ENCODE measurements around the gene PARD3B. TPM values are rescaled to one million over a fixed set of nuclear protein-coding genes. Genes with fewer than 3 reads are reported as not detected.

The PARD3B gene
- total RNA-seq, 1 donor from 2014 or later: 0.66 TPM

DNA sequence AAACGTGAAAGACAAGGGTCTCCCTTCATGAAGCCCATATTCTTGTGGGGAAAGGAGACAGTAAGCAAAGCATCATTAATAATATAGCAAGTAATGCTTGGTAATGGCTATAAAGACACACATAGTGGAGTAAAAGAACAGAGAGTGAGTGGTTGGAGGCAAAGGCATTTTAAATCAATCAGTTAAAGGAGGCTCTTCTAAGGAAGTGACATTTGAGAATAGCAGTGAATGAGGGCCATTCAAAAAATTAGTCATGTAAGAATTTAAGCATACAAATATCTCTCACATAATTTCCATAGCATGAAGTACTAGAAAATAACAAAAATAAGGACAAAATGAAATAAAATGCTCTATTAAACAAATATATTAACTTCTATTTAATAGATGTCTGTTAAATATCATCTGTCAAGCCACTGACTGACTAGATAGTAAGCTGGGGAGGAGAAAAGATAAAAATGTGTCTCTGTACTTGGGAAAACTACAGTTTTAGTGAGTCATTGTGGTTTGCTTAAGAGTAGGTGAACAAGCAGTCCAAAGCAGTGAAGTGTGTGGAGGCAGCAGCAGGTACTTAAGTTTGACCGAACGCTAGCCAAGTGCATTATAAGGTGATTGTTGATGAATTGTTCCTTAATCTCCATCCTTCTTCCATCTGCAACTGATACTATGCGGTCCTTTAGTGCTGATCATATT is 160.1 kb downstream of the PARD3B start:
- no peak overlapping the region for H3K4me3 Mint-ChIP-seq (ENCODE audit: unreplicated experiment)
- H3K27ac Mint-ChIP-seq (ENCODE audit: unreplicated experiment): no peak overlapping the region
- H3K9me3 Mint-ChIP-seq (ENCODE audit: unreplicated experiment): no peaks in the 10 kb centered on the region
- DNase-seq: no peak
- H3K36me3 Mint-ChIP-seq (ENCODE audit: unreplicated experiment): no peaks in the 10 kb centered on the region
- H3K4me1 Mint-ChIP-seq (ENCODE audit: low read depth, unreplicated experiment): no peaks in the 10 kb centered on the region
- H3K27me3 Mint-ChIP-seq (ENCODE audit: unreplicated experiment): no peaks in the 10 kb centered on the region
- TF ChIP-seq, protein P1, sequence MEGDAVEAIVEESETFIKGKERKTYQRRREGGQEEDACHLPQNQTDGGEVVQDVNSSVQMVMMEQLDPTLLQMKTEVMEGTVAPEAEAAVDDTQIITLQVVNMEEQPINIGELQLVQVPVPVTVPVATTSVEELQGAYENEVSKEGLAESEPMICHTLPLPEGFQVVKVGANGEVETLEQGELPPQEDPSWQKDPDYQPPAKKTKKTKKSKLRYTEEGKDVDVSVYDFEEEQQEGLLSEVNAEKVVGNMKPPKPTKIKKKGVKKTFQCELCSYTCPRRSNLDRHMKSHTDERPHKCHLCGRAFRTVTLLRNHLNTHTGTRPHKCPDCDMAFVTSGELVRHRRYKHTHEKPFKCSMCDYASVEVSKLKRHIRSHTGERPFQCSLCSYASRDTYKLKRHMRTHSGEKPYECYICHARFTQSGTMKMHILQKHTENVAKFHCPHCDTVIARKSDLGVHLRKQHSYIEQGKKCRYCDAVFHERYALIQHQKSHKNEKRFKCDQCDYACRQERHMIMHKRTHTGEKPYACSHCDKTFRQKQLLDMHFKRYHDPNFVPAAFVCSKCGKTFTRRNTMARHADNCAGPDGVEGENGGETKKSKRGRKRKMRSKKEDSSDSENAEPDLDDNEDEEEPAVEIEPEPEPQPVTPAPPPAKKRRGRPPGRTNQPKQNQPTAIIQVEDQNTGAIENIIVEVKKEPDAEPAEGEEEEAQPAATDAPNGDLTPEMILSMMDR (IDR thresholded peaks at IDR 0.05; ENCODE audit: partially characterized antibody, unreplicated experiment): no peak

DNA sequence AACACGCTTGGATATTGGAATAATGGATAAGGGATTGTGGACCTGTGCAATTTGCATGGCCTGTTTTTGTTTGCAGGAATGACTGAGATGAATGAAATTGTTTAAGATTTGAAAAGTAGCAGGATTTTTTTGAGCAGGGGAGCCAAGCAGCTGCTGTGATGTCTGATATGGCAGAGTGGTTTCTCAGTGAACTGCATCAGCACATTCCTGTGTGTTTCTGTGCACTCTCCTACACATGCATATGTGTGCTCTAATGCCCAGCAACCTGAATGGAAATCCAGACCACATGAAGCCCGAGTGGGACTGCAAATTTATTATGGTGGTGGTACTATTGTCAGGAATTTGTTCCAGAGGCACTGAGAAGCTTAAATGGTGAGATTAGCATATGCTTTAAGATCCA is 161.7 kb downstream of the PARD3B start:
- H3K27ac Mint-ChIP-seq (ENCODE audit: unreplicated experiment): no peak overlapping the region

DNA sequence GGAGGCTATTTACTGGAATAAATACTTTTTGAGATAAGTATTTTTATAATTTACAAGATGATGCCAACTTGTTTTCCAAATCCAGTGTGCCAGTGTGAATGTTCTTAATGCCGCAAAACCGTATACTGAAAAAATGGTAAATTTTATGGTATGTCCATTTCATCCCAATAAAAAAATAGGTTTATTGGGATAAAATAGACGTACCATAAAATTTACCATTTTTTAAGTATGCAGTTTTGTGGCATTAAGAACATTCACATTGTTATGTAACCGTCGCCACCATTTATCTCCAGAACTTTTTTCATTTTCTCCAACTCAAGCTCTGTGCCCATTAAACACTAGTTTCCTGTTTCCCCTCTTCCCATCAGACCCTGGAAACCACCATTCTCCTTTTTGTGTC is 167.9 kb downstream of the PARD3B start:
- TF ChIP-seq, protein P1 (IDR thresholded peaks at IDR 0.05; ENCODE audit: partially characterized antibody, unreplicated experiment): no peak
- no peak for DNase-seq
- Mint-ChIP-seq H3K9me3 (ENCODE audit: unreplicated experiment) (no peaks in the 10 kb centered on the region), H3K36me3 (ENCODE audit: unreplicated experiment) (no peaks in the 10 kb centered on the region), H3K27ac (ENCODE audit: unreplicated experiment) (no peak overlapping the region), H3K4me3 (ENCODE audit: unreplicated experiment) (no peak overlapping the region), H3K4me1 (ENCODE audit: low read depth, unreplicated experiment) (peaks cover 2% of the 10 kb centered on the region), H3K27me3 (ENCODE audit: unreplicated experiment) (no peaks in the 10 kb centered on the region)

More for the DNA sequence above, 161.7 kb downstream of the PARD3B start:
- no peaks in the 10 kb centered on the region for H3K36me3 Mint-ChIP-seq (ENCODE audit: unreplicated experiment)
- TF ChIP-seq, protein P1 (IDR thresholded peaks at IDR 0.05; ENCODE audit: partially characterized antibody, unreplicated experiment): no peak
- H3K9me3 Mint-ChIP-seq (ENCODE audit: unreplicated experiment): no peaks in the 10 kb centered on the region
- H3K4me1 Mint-ChIP-seq (ENCODE audit: low read depth, unreplicated experiment): no peaks in the 10 kb centered on the region
- no peak overlapping the region for H3K4me3 Mint-ChIP-seq (ENCODE audit: unreplicated experiment)
- DNase-seq: no peak
- H3K27me3 Mint-ChIP-seq (ENCODE audit: unreplicated experiment): no peaks in the 10 kb centered on the region

DNA sequence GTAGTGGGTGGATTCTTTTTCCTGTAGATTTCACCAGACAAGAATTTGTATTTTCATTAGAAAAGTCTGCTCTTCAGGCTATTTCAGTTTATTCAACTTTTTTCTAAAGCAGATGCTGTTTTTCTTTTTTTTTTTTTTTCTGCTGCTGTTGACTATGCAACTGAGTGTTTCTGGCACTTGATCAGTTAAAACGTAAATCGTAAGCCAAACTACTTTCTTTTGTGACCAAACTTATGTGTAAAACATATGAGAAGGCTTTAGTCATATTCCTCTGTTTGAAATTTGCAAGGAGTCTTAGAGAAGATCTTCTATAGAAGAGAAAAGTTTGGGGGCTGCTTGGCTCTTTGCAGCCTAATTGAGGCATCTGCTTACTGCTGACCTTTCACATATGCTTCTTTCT is 170.1 kb downstream of the PARD3B start:
- Mint-ChIP-seq H3K4me3 (ENCODE audit: unreplicated experiment) (no peak overlapping the region), H3K4me1 (ENCODE audit: low read depth, unreplicated experiment) (peaks cover 2% of the 10 kb centered on the region), H3K36me3 (ENCODE audit: unreplicated experiment) (no peaks in the 10 kb centered on the region), H3K9me3 (ENCODE audit: unreplicated experiment) (no peaks in the 10 kb centered on the region), H3K27ac (ENCODE audit: unreplicated experiment) (no peak overlapping the region), H3K27me3 (ENCODE audit: unreplicated experiment) (no peaks in the 10 kb centered on the region)
- DNase-seq: no peak
- TF ChIP-seq, protein P1 (IDR thresholded peaks at IDR 0.05; ENCODE audit: partially characterized antibody, unreplicated experiment): no peak

DNA sequence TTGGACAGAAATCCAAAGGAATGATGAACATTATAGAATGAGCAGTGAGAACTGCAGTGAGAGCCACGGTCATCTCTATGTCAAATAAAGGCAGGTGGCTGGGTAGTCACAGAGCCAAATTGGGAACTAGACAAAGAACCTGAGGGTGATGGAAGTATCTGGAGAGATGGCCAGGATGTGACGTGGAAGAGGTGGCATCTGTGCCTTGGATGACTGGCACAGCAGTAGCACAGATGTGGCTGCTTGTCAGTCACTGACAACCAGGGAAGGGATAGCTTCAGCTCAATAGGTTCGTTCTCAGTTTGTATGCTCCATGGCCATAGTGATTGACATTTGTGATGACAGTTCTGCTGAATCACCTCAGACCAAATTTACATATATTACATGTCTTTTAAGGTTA is 172.3 kb downstream of the PARD3B start:
- no peak overlapping the region for H3K27ac Mint-ChIP-seq (ENCODE audit: unreplicated experiment)

More for the DNA sequence above, 172.3 kb downstream of the PARD3B start:
- H3K27me3 Mint-ChIP-seq (ENCODE audit: unreplicated experiment): no peaks in the 10 kb centered on the region
- H3K36me3 Mint-ChIP-seq (ENCODE audit: unreplicated experiment): no peaks in the 10 kb centered on the region
- no peak overlapping the region for H3K4me3 Mint-ChIP-seq (ENCODE audit: unreplicated experiment)
- TF ChIP-seq, protein P1 (IDR thresholded peaks at IDR 0.05; ENCODE audit: partially characterized antibody, unreplicated experiment): no peak
- peaks cover 2% of the 10 kb centered on the region for H3K4me1 Mint-ChIP-seq (ENCODE audit: low read depth, unreplicated experiment)
- no peak for DNase-seq
- no peaks in the 10 kb centered on the region for H3K9me3 Mint-ChIP-seq (ENCODE audit: unreplicated experiment)
